GM19351 (cell line): ENCODE results near the gene TPST2.
A peak's percentile ranks its signal among the peaks of the same experiment; 100 is the strongest.

Source experiments
- ATAC-seq: cut with Tn5 transposase; IDR thresholded peaks from one replicate; pipeline ENCODE4 v1.9.1; 2021; ENCODE audit warnings: mild to moderate bottlenecking, moderate library complexity; ENCODE audit not compliant: unreplicated experiment

Gene TPST2

GRCh38 chr22:26581633-26582168 lies 8.2 kb downstream of the TPST2 start:
- ATAC-seq, result no peak

GRCh38 chr22:26581026-26581425 lies 8.9 kb downstream of the TPST2 start:
- ATAC-seq, result no peak

- no peak for ATAC-seq
Measured at GRCh38 chr22:26580240-26580962, 9.5 kb downstream of the TPST2 start.

- ATAC-seq, result peak; percentile 79
Measured at GRCh38 chr22:26579331-26579886, 10.5 kb downstream of the TPST2 start.

- ATAC-seq, result no peak
Measured at GRCh38 chr22:26577081-26577480, 12.9 kb downstream of the TPST2 start.

- no peak for ATAC-seq
Measured at GRCh38 chr22:26576026-26576680, 13.8 kb downstream of the TPST2 start.

- no peak for ATAC-seq
Measured at GRCh38 chr22:26574001-26574723, 15.8 kb downstream of the TPST2 start.

- ATAC-seq, result no peak
Measured at GRCh38 chr22:26573026-26573662, 16.8 kb downstream of the TPST2 start.

GRCh38 chr22:26570864-26571525 lies 18.9 kb downstream of the TPST2 start:
- no peak for ATAC-seq

- no peak for ATAC-seq
Measured at GRCh38 chr22:26570115-26570514, 19.8 kb downstream of the TPST2 start.

- ATAC-seq, result no peak
Measured at GRCh38 chr22:26568207-26568706, 21.7 kb downstream of the TPST2 start.

- no peak for ATAC-seq
Measured at GRCh38 chr22:26567610-26568009, 22.3 kb downstream of the TPST2 start.

- no peak for ATAC-seq
Measured at GRCh38 chr22:26566994-26567393, 22.9 kb downstream of the TPST2 start.

GRCh38 chr22:26565889-26566288 lies 24.0 kb downstream of the TPST2 start:
- no peak for ATAC-seq

GRCh38 chr22:26565181-26565580 lies 24.8 kb downstream of the TPST2 start:
- no peak for ATAC-seq

- no peak for ATAC-seq
Measured at GRCh38 chr22:26564672-26565071, 25.3 kb downstream of the TPST2 start.

- ATAC-seq, result no peak
Measured at GRCh38 chr22:26564181-26564580, 25.8 kb downstream of the TPST2 start.

- ATAC-seq, result no peak
Measured at GRCh38 chr22:26563022-26563421, 26.9 kb downstream of the TPST2 start.

- no peak for ATAC-seq
Measured at GRCh38 chr22:26561756-26562417, 28.0 kb downstream of the TPST2 start.
